GM19238 (cell line): ENCODE data around the gene DDX54.
"Not testable (repeated sequence)": the region's sequence is repeated elsewhere in the genome, so short reads cannot be mapped to it uniquely, and the experiment has no call there.

Experiments
- DNase-seq: peaks from one replicate; pipeline ENCODE4 v3.0.0; 2011; ENCODE audit warnings: low spot score; ENCODE audit not compliant: insufficient read length

Gene DDX54

GRCh38 chr12:113221181-113221996, 36.1 kb upstream of the DDX54 start, which contains the start of gene TPCN1:
Gene TPCN1 (plus strand): TSS chr12:113221464. CDS start chr12:113226853, 5,389 bp downstream.
- DNase-seq: peak; percentile 94

GRCh38 chr12:113220593-113221180, 35.4 kb upstream of the DDX54 start:
- no peak for DNase-seq

- no peak for DNase-seq
Measured at GRCh38 chr12:113216027-113216426, 30.7 kb upstream of the DDX54 start.

GRCh38 chr12:113214895-113215400, 29.7 kb upstream of the DDX54 start:
- no peak for DNase-seq

- no peak for DNase-seq
Measured at GRCh38 chr12:113211160-113211559, 25.9 kb upstream of the DDX54 start.

- peak; percentile 58 for DNase-seq
Measured at GRCh38 chr12:113208041-113208934, 23.0 kb upstream of the DDX54 start.

GRCh38 chr12:113207613-113208040, 22.3 kb upstream of the DDX54 start:
- DNase-seq: no peak

- DNase-seq: not testable (repeated sequence)
Measured at GRCh38 chr12:113206802-113207201, 21.5 kb upstream of the DDX54 start.

- DNase-seq: no peak
Measured at GRCh38 chr12:113204804-113205203, 19.5 kb upstream of the DDX54 start.

- no peak for DNase-seq
Measured at GRCh38 chr12:113203852-113204760, 18.8 kb upstream of the DDX54 start.

- DNase-seq: no peak
Measured at GRCh38 chr12:113202300-113203075, 17.2 kb upstream of the DDX54 start.

GRCh38 chr12:113201187-113202177, 16.2 kb upstream of the DDX54 start:
- DNase-seq: no peak

- DNase-seq: no peak
Measured at GRCh38 chr12:113200021-113200797, 14.9 kb upstream of the DDX54 start.

- no peak for DNase-seq
Measured at GRCh38 chr12:113198296-113198695, 13.0 kb upstream of the DDX54 start.

- DNase-seq: no peak
Measured at GRCh38 chr12:113197518-113198077, 12.3 kb upstream of the DDX54 start.

GRCh38 chr12:113196990-113197389, 11.7 kb upstream of the DDX54 start:
- DNase-seq: peak; percentile 87

- no peak for DNase-seq
Measured at GRCh38 chr12:113196582-113196981, 11.3 kb upstream of the DDX54 start.
